Thyroid gland (tissue), 4 donors: ENCODE data around the gene POLN.

Experiments
- CTCF ChIP-seq, 6 experiments: fragments of 200-600 bp in 3 of 6; fragments of 450-650 bp in 3 of 6; sonication (generic) in 3 of 6; IDR thresholded peaks; one replicate each; pipeline ENCODE4 v1.5.1; 2016 to 2019; ENCODE audit warnings: antibody characterized with exemption in 6 of 6, mild to moderate bottlenecking in 2 of 6, inconsistent platforms in 1 of 6, moderate library complexity in 1 of 6
- POLR2A ChIP-seq, 2 donors: fragments of 450-650 bp; IDR thresholded peaks; one replicate each; pipeline ENCODE4 v1.6.1; 2017; ENCODE audit warnings: antibody characterized with exemption in 2 of 2, mild to moderate bottlenecking in 2 of 2, moderate library complexity in 1 of 2

- no peak for TF ChIP-seq CTCF (IDR thresholded peaks at IDR 0.05)
- no peak for TF ChIP-seq POLR2A (IDR thresholded peaks at IDR 0.05)
Measured at GRCh38 chr4:2155246-2155645, 86.7 kb downstream of the POLN start.
